ENCODE data around the gene TMEM178B. TPM values are rescaled to one million over a fixed set of nuclear protein-coding genes. Genes with fewer than 3 reads are reported as not detected.

The TMEM178B gene
- total RNA-seq, 2 experiments from 2014 or later: not detected

DNA sequence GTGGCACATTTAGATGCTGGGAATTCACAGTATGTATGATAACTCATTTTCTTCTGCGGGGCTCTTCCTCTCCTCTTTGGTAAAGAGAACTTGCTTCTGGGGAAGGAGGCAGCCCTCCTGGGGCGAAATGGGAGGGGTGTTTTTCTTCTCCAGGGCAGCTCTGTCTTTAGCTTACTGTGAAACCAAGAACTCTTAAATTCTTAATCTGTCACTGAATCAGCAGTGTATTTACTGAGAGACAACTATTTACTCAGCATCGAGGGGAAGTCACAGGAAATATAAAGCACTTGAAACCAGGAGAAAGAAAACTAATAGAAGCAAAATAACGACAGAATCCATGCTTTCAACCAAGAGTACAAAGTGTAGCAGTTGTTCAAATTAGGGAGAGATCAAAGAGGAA, 319.2 kb downstream of the TMEM178B start:
- Histone ChIP-seq H3K36me3 (ENCODE audit: insufficient read depth, low read length) (no peaks in the 10 kb centered on the region), H3K27me3 (ENCODE audit: control insufficient read depth in 1 of 2, insufficient read depth in 2 of 2, low read length in 2 of 2) (peaks cover 0 to 7% of the 10 kb centered on the region in 2 experiments), H3K9me3 (ENCODE audit: control insufficient read depth in 1 of 2, insufficient read depth in 1 of 2, low read length in 2 of 2) (peaks cover 0 to 6% of the 10 kb centered on the region in 2 experiments), H3K27ac (ENCODE audit: low read depth in 1 of 2, low read length in 2 of 2) (no peak overlapping the region), H3K4me3 (ENCODE audit: low read length) (no peak overlapping the region), H3K4me1 (ENCODE audit: insufficient read depth, low read length) (no peaks in the 10 kb centered on the region)
- Mint-ChIP-seq H3K36me3 (ENCODE audit: low read depth) (no peaks in the 10 kb centered on the region), H3K27ac (no peak overlapping the region), H3K4me3 (no peak overlapping the region), H3K4me1 (ENCODE audit: low read depth) (no peaks in the 10 kb centered on the region), H3K27me3 (peaks cover 21% of the 10 kb centered on the region), H3K9me3 (no peaks in the 10 kb centered on the region)
- intact Hi-C loops (cut with DNase I, micrococcal nuclease): no loop called here
- DNase-seq (no peak), ATAC-seq (ENCODE audit: poor library complexity) (no peak)
- ChIA-PET POLR2A (no interaction called here), CTCF (no interaction called here)
- TF ChIP-seq, protein P1, sequence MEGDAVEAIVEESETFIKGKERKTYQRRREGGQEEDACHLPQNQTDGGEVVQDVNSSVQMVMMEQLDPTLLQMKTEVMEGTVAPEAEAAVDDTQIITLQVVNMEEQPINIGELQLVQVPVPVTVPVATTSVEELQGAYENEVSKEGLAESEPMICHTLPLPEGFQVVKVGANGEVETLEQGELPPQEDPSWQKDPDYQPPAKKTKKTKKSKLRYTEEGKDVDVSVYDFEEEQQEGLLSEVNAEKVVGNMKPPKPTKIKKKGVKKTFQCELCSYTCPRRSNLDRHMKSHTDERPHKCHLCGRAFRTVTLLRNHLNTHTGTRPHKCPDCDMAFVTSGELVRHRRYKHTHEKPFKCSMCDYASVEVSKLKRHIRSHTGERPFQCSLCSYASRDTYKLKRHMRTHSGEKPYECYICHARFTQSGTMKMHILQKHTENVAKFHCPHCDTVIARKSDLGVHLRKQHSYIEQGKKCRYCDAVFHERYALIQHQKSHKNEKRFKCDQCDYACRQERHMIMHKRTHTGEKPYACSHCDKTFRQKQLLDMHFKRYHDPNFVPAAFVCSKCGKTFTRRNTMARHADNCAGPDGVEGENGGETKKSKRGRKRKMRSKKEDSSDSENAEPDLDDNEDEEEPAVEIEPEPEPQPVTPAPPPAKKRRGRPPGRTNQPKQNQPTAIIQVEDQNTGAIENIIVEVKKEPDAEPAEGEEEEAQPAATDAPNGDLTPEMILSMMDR (IDR thresholded peaks at IDR 0.05): no peak

GRCh38 chr7:141397236-141398163, 323.6 kb downstream of the TMEM178B start:
- intact Hi-C loops (cut with DNase I, micrococcal nuclease): no loop called here
- H3K36me3 Mint-ChIP-seq (ENCODE audit: low read depth): no peaks in the 10 kb centered on the region
- H3K4me3 ChIP-seq (ENCODE audit: low read length): no peak overlapping the region
- no peaks in the 10 kb centered on the region for H3K4me1 ChIP-seq (ENCODE audit: insufficient read depth, low read length)
- POLR2A ChIA-PET: no interaction called here
- H3K27ac Mint-ChIP-seq: no peak overlapping the region
- H3K27me3 ChIP-seq (ENCODE audit: control insufficient read depth in 1 of 2, insufficient read depth in 2 of 2, low read length in 2 of 2): peaks cover 0 to 17% of the 10 kb centered on the region in 2 experiments
- TF ChIP-seq, protein P1 (IDR thresholded peaks at IDR 0.05): no peak
- CTCF ChIA-PET: no interaction called here
- H3K4me1 Mint-ChIP-seq (ENCODE audit: low read depth): no peaks in the 10 kb centered on the region
- H3K36me3 ChIP-seq (ENCODE audit: insufficient read depth, low read length): no peaks in the 10 kb centered on the region
- no peak overlapping the region for H3K4me3 Mint-ChIP-seq
- H3K27me3 Mint-ChIP-seq: peaks cover 15% of the 10 kb centered on the region
- H3K9me3 ChIP-seq (ENCODE audit: control insufficient read depth in 1 of 2, insufficient read depth in 1 of 2, low read length in 2 of 2): peaks cover 0 to 9% of the 10 kb centered on the region in 2 experiments
- H3K27ac ChIP-seq (ENCODE audit: low read depth in 1 of 2, low read length in 2 of 2): no peak overlapping the region
- no peaks in the 10 kb centered on the region for H3K9me3 Mint-ChIP-seq
- ATAC-seq (ENCODE audit: poor library complexity) (no peak), DNase-seq (no peak)

GRCh38 chr7:141400356-141400755, 326.5 kb downstream of the TMEM178B start:
- ATAC-seq (ENCODE audit: poor library complexity): no peak
- Mint-ChIP-seq H3K4me1 (ENCODE audit: low read depth) (no peaks in the 10 kb centered on the region), H3K27me3 (peaks cover 15% of the 10 kb centered on the region), H3K36me3 (ENCODE audit: low read depth) (no peaks in the 10 kb centered on the region), H3K4me3 (no peak overlapping the region), H3K9me3 (no peaks in the 10 kb centered on the region), H3K27ac (no peak overlapping the region)
- TF ChIP-seq, protein P1 (IDR thresholded peaks at IDR 0.05): no peak
- no peak overlapping the region for H3K27ac ChIP-seq (ENCODE audit: low read depth in 1 of 2, low read length in 2 of 2)
- POLR2A ChIA-PET: no interaction called here
- no peaks in the 10 kb centered on the region for H3K36me3 ChIP-seq (ENCODE audit: insufficient read depth, low read length)
- H3K4me3 ChIP-seq (ENCODE audit: low read length): no peak overlapping the region
- no peak for DNase-seq
- peaks cover 0 to 11% of the 10 kb centered on the region in 2 experiments for H3K9me3 ChIP-seq (ENCODE audit: control insufficient read depth in 1 of 2, insufficient read depth in 1 of 2, low read length in 2 of 2)
- intact Hi-C loops (cut with DNase I, micrococcal nuclease): no loop called here
- peaks cover 0 to 13% of the 10 kb centered on the region in 2 experiments for H3K27me3 ChIP-seq (ENCODE audit: control insufficient read depth in 1 of 2, insufficient read depth in 2 of 2, low read length in 2 of 2)
- CTCF ChIA-PET: interaction anchor here (0.5 kb wide), 1 partner anchor 850 kb away, joined by 4 read pairs; no protein-coding TSS in a partner anchor
- no peaks in the 10 kb centered on the region for H3K4me1 ChIP-seq (ENCODE audit: insufficient read depth, low read length)

Data from CD4-positive, alpha-beta T cell (primary cell).